OCI-M2 (cell line): ENCODE results near the gene ZNF576.
"Not testable (repeated sequence)": the region's sequence is repeated elsewhere in the genome, so short reads cannot be mapped to it uniquely, and the experiment has no call there.

ENCODE experiments used
- DNase-seq: peaks from one replicate; lab custom pipeline; 2025; ENCODE audit not compliant: unreplicated experiment; lab: John Stamatoyannopoulos, UW

ZNF576 gene

DNA sequence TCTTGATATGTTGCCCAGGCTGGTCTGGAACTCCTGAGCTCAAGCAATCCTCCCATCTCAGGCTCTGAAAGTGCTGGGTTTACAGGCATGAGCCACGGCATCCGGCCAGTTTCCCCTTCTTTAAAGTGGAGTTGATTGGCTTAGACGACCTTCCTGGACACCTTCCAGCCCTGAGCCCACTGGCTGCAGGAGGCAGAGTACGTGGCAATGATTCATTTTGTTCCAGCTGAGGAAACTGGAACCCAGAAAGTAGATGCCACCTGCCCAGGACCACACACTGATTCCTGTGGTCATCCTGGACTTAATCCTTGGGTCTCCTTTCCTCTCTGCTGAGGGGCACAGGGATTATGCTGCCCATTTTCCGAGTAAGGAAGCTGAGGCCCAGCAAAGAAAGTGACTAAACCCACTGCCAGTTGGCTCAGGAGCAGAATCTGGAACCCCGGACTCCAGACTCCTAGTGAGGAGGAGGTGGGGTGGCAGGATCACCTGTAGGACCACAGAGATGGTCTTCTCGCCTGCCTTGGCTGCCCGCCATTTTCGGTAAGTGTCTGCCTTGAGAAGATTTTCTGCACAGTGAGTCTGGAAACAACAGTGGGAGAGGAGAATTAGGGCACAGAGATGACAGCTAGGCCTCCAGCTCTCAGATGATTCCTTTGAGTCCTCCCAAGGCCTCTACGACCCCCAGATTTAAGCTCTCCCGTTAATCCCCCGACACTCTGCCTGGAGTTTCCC, 21.8 kb upstream of the ZNF576 start:
- DNase-seq, result no peak

GRCh38 chr19:43575156-43575950, 21.0 kb upstream of the ZNF576 start, which contains the start of the genes PINLYP and XRCC1:
TSS of gene PINLYP (plus strand) at chr19:43575801. CDS start at chr19:43577192, 1,391 bp downstream.
TSS of gene XRCC1 (minus strand) at chr19:43575527. CDS start at chr19:43575458, 69 bp downstream.
- DNase-seq, result peak; percentile 91

GRCh38 chr19:43575955-43576878, 20.2 kb upstream of the ZNF576 start:
- DNase-seq, result no peak

- no peak for DNase-seq
Measured at GRCh38 chr19:43578787-43579186, 17.6 kb upstream of the ZNF576 start.

- no peak for DNase-seq
Measured at GRCh38 chr19:43581467-43581866, 14.9 kb upstream of the ZNF576 start.

- no peak for DNase-seq
Measured at GRCh38 chr19:43582495-43582894, 13.9 kb upstream of the ZNF576 start.

GRCh38 chr19:43584484-43584883, 11.9 kb upstream of the ZNF576 start:
- DNase-seq, result no peak

DNA sequence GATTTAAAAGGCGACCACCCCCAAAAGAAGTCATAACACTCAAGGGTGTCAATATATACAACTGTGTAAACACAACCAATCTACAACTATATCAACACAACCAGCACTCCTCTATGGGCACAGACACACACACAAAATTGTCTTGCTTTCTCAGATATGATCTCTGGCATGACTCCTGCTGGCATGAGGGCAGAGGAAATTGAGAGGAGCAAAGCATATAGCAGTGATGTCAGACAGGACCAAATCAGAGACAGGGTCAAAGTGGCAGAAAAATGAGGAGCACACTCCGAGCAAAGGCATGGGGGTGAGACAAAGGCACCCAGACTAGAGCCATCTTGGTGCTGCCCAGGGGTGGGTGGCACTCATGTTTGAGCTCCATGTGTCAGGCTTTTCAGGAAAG, 10.0 kb upstream of the ZNF576 start:
- no peak for DNase-seq

DNA sequence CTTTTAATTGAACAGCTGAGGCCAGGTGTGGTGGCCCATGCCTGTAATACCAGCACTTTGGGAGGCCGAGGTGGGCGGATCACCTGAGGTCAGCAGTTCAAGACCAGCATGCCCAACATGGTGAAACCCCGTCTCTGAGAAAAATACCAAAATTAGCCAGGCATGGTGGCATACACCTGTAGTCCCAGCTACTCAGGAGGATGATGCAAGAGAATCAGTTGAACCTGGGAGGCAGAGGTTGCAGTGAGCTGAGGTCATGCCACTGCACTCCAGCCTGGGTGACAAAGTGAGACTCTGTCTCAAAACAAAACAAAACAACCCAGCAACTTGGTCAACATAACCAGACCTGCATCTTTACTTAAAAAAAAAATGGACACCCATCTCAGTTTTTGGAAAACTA, 9.4 kb upstream of the ZNF576 start:
- not testable (repeated sequence) for DNase-seq

GRCh38 chr19:43589277-43589676, 7.1 kb upstream of the ZNF576 start:
- no peak for DNase-seq

- DNase-seq, result no peak
Measured at GRCh38 chr19:43589678-43590077, 6.7 kb upstream of the ZNF576 start.

GRCh38 chr19:43591904-43592772, 4.3 kb upstream of the ZNF576 start:
- no peak for DNase-seq

- no peak for DNase-seq
Measured at GRCh38 chr19:43592800-43593350, 3.5 kb upstream of the ZNF576 start.

- DNase-seq, result no peak
Measured at GRCh38 chr19:43594081-43594697, 2.2 kb upstream of the ZNF576 start.

- DNase-seq, result peak; percentile 34
Measured at GRCh38 chr19:43594710-43595604, 1.4 kb upstream of the ZNF576 start.

GRCh38 chr19:43595605-43595998, 793 bp upstream of the ZNF576 start:
- no peak for DNase-seq

DNA sequence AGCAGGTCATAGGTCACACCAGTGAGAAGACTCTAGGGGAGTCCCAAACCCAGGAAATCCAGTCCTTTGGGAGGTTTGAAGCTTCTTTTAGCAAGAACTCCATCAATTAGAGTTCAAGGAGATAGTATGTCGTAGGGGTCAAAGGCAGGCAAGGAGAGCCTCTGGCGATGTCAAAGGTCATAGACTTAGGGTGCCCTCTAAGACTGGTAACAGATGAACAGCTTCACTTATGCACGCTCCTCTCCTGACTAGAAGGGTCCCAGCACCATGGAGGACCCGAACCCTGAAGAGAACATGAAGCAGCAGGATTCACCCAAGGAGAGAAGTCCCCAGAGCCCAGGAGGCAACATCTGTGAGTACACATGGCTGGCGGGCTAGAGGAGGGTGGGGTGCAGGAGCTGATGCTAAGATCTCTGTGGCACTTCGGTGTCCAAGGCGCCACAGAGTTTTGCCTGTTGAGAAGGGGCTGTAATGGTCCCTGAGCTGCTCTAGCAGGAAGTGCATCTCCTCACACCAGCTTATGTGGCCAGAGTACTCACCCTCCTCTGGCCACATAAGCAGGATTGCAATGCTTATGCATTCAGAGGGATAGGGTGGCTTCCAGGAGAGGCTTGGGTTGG, 557 bp downstream of the ZNF576 start:
- DNase-seq, result no peak

GRCh38 chr19:43597876-43598275, 1.5 kb downstream of the ZNF576 start:
- DNase-seq, result no peak
